IMR-90 (cell line): ENCODE data around the gene EFHC2. TPM values are rescaled to one million over a fixed set of nuclear protein-coding genes. Genes with fewer than 3 reads are reported as not detected.

Source experiments
- ATAC-seq: fragments of 200-7000 bp; cut with Tn5 transposase; 2 replicates; pipeline ENCODE4 v1.9.1; 2020; ENCODE audit warnings: low read depth, mild to moderate bottlenecking, moderate library complexity
- BruUV-seq: library from RNA; stranded (reverse); fragments of 400-500 nt; replicated peaks from 2 replicates; lab custom pipeline; 2021; lab: Mats Ljungman, UMichigan
- CTCF ChIA-PET: fragments of 300-600 bp; formaldehyde crosslinking; extraction: SDS; loops from one replicate; lab custom pipeline; 2021; ENCODE audit warnings: antibody characterized with exemption; lab: Yijun Ruan, JAX
- POLR2A ChIA-PET: fragments of 300-600 bp; sonication (Branson Sonifier 250); formaldehyde crosslinking; loops from one replicate; lab custom pipeline; 2022; ENCODE audit warnings: antibody characterized with exemption; ENCODE audit not compliant: unreplicated experiment; lab: Charles Lee
- DNase-seq: peaks from one replicate; pipeline ENCODE4 v3.0.0; 2013
- H2AFZ ChIP-seq: replicated peaks from 2 replicates; pipeline ENCODE3; 2013; ENCODE audit warnings: low read length, mild to moderate bottlenecking; ENCODE audit not compliant: poor library complexity
- H2AK5ac ChIP-seq: 2 replicates; pipeline ENCODE4 v1.6.1; 2013; ENCODE audit warnings: low read depth, low read length, inconsistent platforms
- H2AK9ac ChIP-seq: replicated peaks from 2 replicates; pipeline ENCODE3; 2013; ENCODE audit warnings: mild to moderate bottlenecking, low read depth, low read length, moderate library complexity; ENCODE audit not compliant: poor library complexity
- H2BK120ac ChIP-seq: 2 replicates; pipeline ENCODE4 v1.6.1; 2013; ENCODE audit warnings: low read depth, low read length, inconsistent platforms
- H2BK15ac ChIP-seq: 3 replicates; pipeline ENCODE4 v1.6.1; 2013; ENCODE audit warnings: low read depth, low read length, inconsistent platforms
- H2BK20ac ChIP-seq: 2 replicates; pipeline ENCODE4 v1.6.1; 2013; ENCODE audit warnings: low read depth, mild to moderate bottlenecking, inconsistent platforms, low read length, moderate library complexity
- H2BK5ac ChIP-seq: 2 replicates; pipeline ENCODE4 v1.6.1; 2013; ENCODE audit warnings: mild to moderate bottlenecking, low read depth, low read length, inconsistent platforms; ENCODE audit not compliant: poor library complexity, severe bottlenecking
- H3K14ac ChIP-seq: replicated peaks from 2 replicates; pipeline ENCODE4 v1.6.1; 2013; ENCODE audit warnings: low read depth, low read length, inconsistent platforms
- H3K18ac ChIP-seq: 2 replicates; pipeline ENCODE4 v1.6.1; 2013; ENCODE audit warnings: low read depth, low read length, control low read depth
- H3K23ac ChIP-seq: 2 replicates; pipeline ENCODE4 v1.6.1; 2013; ENCODE audit warnings: low read depth, low read length, inconsistent platforms
- H3K27ac ChIP-seq: 2 replicates; pipeline ENCODE4 v1.5.1; 2013; ENCODE audit warnings: mild to moderate bottlenecking, control low read depth, low read length; ENCODE audit not compliant: insufficient read depth
- H3K27me3 ChIP-seq: 2 replicates; pipeline ENCODE4 v1.6.1; 2013; ENCODE audit warnings: low read length; ENCODE audit not compliant: control insufficient read depth, insufficient read depth
- H3K36me3 ChIP-seq: 2 replicates; pipeline ENCODE4 v1.6.1; 2013; ENCODE audit warnings: low read length, mixed read lengths; ENCODE audit not compliant: control insufficient read depth, insufficient read depth
- H3K4ac ChIP-seq: 2 replicates; pipeline ENCODE4 v1.6.1; 2013; ENCODE audit warnings: low read depth, low read length, inconsistent platforms
- H3K4me1 ChIP-seq: 2 replicates; pipeline ENCODE4 v1.6.1; 2013; ENCODE audit warnings: low read length, mixed read lengths; ENCODE audit not compliant: control insufficient read depth, insufficient read depth
- H3K4me2 ChIP-seq: 2 replicates; pipeline ENCODE4 v1.6.1; 2013; ENCODE audit warnings: low read depth, mild to moderate bottlenecking, control low read depth, low read length, moderate library complexity
- H3K4me3 ChIP-seq: 2 replicates; pipeline ENCODE4 v1.5.1; 2013; ENCODE audit warnings: low read depth, mild to moderate bottlenecking, control low read depth, low read length, moderate library complexity; ENCODE audit not compliant: insufficient read depth
- H3K56ac ChIP-seq: 2 replicates; pipeline ENCODE4 v1.6.1; 2013; ENCODE audit warnings: low read length, inconsistent platforms; ENCODE audit not compliant: insufficient read depth; ENCODE audit errors: extremely low read depth
- H3K79me1 ChIP-seq, 2 experiments: 2 replicates each; pipeline ENCODE4 v1.6.1; 2013; ENCODE audit warnings: low read length in 2 of 2, inconsistent platforms in 1 of 2, low read depth in 1 of 2
- H3K9ac ChIP-seq: 2 replicates; pipeline ENCODE4 v1.6.1; 2013; ENCODE audit warnings: low read depth, low read length, control low read depth
- H3K9me1 ChIP-seq: 2 replicates; pipeline ENCODE4 v1.6.1; 2013; ENCODE audit warnings: low read length, inconsistent platforms; ENCODE audit not compliant: insufficient read depth
- H3K9me3 ChIP-seq: 2 replicates; pipeline ENCODE4 v1.6.1; 2013; ENCODE audit warnings: low read length; ENCODE audit not compliant: control insufficient read depth, insufficient read depth
- H4K20me1 ChIP-seq: 2 replicates; pipeline ENCODE4 v1.6.1; 2013; ENCODE audit warnings: low read length, inconsistent platforms; ENCODE audit not compliant: insufficient read depth
- H4K5ac ChIP-seq: 2 replicates; pipeline ENCODE4 v1.6.1; 2013; ENCODE audit warnings: mild to moderate bottlenecking, low read depth, low read length, control low read depth
- H4K8ac ChIP-seq, 2 experiments: 2 replicates each; pipeline ENCODE4 v1.6.1; 2013; ENCODE audit warnings: low read depth in 2 of 2, low read length in 2 of 2, control low read depth in 1 of 2, inconsistent platforms in 1 of 2
- H4K91ac ChIP-seq: 2 replicates; pipeline ENCODE4 v1.6.1; 2013; ENCODE audit warnings: low read depth, low read length, inconsistent platforms; ENCODE audit not compliant: insufficient read depth
- CEBPB ChIP-seq: IDR thresholded peaks from 2 replicates; pipeline ENCODE4 v1.6.1; 2012; ENCODE audit warnings: low read depth, low read length, improper control_type of control experiment
- CHD1 ChIP-seq: IDR thresholded peaks from 2 replicates; pipeline ENCODE4 v1.6.1; 2012; ENCODE audit warnings: low read depth, low read length, improper control_type of control experiment
- WGBS, 2 experiments: methylation state at CpG; one replicate each; pipeline versions ENCODE4 v1.1.5 to v1.1.7; 2013; ENCODE audit warnings: missing lambda C conversion rate in 2 of 2; ENCODE audit not compliant: insufficient read length in 1 of 2; ENCODE audit errors: extremely low coverage in 2 of 2; 5-methylcytosine and 5-hydroxymethylcytosine counted together
- dilution Hi-C: fragments of 300-500 bp; cut with HindIII; formaldehyde crosslinking; loops from one replicate; pipeline ENCODE4 v1.14.3; 2018; ENCODE audit warnings: low sequenced_read_pairs; ENCODE audit not compliant: unreplicated experiment
- in situ Hi-C: fragments of 300-500 bp; cut with MboI; formaldehyde crosslinking; loops from 3 replicates; pipeline ENCODE4 v1.14.3; 2019; ENCODE audit warnings: low sequenced_read_pairs, inconsistent platforms, mixed read lengths
- intact Hi-C: fragments of 100-400 bp; cut with micrococcal nuclease; formaldehyde crosslinking; loops from 2 replicates; pipeline ENCODE4 v1.10.0; 2022
- polyA plus RNA-seq, 3 experiments: library from polyadenylated mRNA; depleted of rRNA; stranded (reverse); fragments of >200 nt; gene quantifications; 2 replicates each; pipeline ENCODE4 v1.2.3, GENCODE V29; 2012; ENCODE audit warnings: low replicate concordance in 1 of 3
- total RNA-seq: library from RNA; depleted of rRNA; stranded (reverse); fragments of >200 nt; gene quantifications from 2 replicates; pipeline ENCODE4 v1.2.3, GENCODE V29; 2012

The EFHC2 gene
- total and polyA plus RNA-seq, 2 of the 4 experiments (the other 2 are of a cell fraction): 0.18 to 0.24 TPM

- Histone ChIP-seq H3K27me3 (no peaks in the 10 kb centered on the region), H3K4me2 (no peak overlapping the region), H4K5ac (no peak overlapping the region), H2BK120ac (no peak overlapping the region), H3K79me1 (no peaks in the 10 kb centered on the region), H2BK5ac (no peak overlapping the region), H2AFZ (no peak overlapping the region), H4K91ac (no peak overlapping the region), H4K8ac (no peak overlapping the region), H3K36me3 (no peaks in the 10 kb centered on the region), H3K4ac (no peak overlapping the region), H2AK5ac (no peak overlapping the region), H3K9ac (no peak overlapping the region), H3K56ac (no peak overlapping the region), H3K9me3 (no peaks in the 10 kb centered on the region), H3K18ac (no peak overlapping the region), H3K9me1 (no peaks in the 10 kb centered on the region), H3K27ac (no peak overlapping the region), H4K20me1 (no peaks in the 10 kb centered on the region), H2AK9ac (no peak overlapping the region), H3K14ac (no peak overlapping the region), H2BK15ac (no peak overlapping the region), H3K23ac (no peak overlapping the region), H2BK20ac (no peak overlapping the region), H3K4me1 (no peaks in the 10 kb centered on the region), H3K4me3 (no peak overlapping the region)
- POLR2A ChIA-PET: no interaction called here
- WGBS, 2 experiments: no CpG with 5 or more reads among the region's 1 CpG
- intact Hi-C loops: no loop called here
- DNase-seq (no peak), ATAC-seq (no peak)
- CTCF ChIA-PET: no interaction called here
- no peak for TF ChIP-seq CHD1
- TF ChIP-seq CEBPB: no peak
- dilution Hi-C loops: no loop called here
- in situ Hi-C loops: no loop called here
- no TSS peak for BruUV-seq
Measured at GRCh38 chrX:44319550-44319949, 23.9 kb downstream of the EFHC2 start.
